IMR-90 (cell line): ENCODE measurements around the gene SAXO1.

Experiments
- CHD1 ChIP-seq: IDR thresholded peaks from 2 replicates; pipeline ENCODE4 v1.6.1; 2012; ENCODE audit warnings: low read depth, low read length, improper control_type of control experiment
- CTCF ChIP-seq: conservative IDR thresholded peaks from 2 replicates; pipeline ENCODE4 v1.5.1; 2012; ENCODE audit warnings: mild to moderate bottlenecking, low read depth, low read length, improper control_type of control experiment
- MXI1 ChIP-seq: IDR thresholded peaks from 2 replicates; pipeline ENCODE4 v1.6.1; 2012; ENCODE audit warnings: low read depth, mild to moderate bottlenecking, low read length, moderate library complexity, borderline replicate concordance
- SMC3 ChIP-seq: fragments of 150-350 bp; IDR thresholded peaks from 2 replicates; pipeline ENCODE4 v1.6.1; 2016; ENCODE audit warnings: low read depth, mild to moderate bottlenecking, antibody characterized with exemption, low read length, moderate library complexity

GRCh38 chr9:19057033-19057432 is 24.0 kb upstream of the SAXO1 start:
- TF ChIP-seq CTCF (no peak), CHD1 (no peak), SMC3 (no peak), MXI1 (no peak)
